PC-9 (cell line): ENCODE measurements around the gene PHF3.

Source experiments
- CTCF ChIP-seq: fragments of 200-600 bp; sonication (generic); conservative IDR thresholded peaks from 2 replicates; pipeline ENCODE4 v1.6.1; 2017; ENCODE audit warnings: mixed run types, antibody characterized with exemption, mild to moderate bottlenecking, moderate library complexity
- EZH2 ChIP-seq: fragments of 200-600 bp; sonication (generic); IDR thresholded peaks from 2 replicates; pipeline ENCODE4 v1.8.0; 2017; ENCODE audit warnings: antibody characterized with exemption, low read depth

GRCh38 chr6:63745784-63746183 is 110.2 kb downstream of the PHF3 start:
- no peak for TF ChIP-seq EZH2
- TF ChIP-seq CTCF: no peak
